Measurements from ENCODE around the gene TCL1B. TPM values are rescaled to one million over a fixed set of nuclear protein-coding genes. Genes with fewer than 3 reads are reported as not detected.

The TCL1B gene
- total RNA-seq, 1 donor from 2014 or later, result not detected

DNA sequence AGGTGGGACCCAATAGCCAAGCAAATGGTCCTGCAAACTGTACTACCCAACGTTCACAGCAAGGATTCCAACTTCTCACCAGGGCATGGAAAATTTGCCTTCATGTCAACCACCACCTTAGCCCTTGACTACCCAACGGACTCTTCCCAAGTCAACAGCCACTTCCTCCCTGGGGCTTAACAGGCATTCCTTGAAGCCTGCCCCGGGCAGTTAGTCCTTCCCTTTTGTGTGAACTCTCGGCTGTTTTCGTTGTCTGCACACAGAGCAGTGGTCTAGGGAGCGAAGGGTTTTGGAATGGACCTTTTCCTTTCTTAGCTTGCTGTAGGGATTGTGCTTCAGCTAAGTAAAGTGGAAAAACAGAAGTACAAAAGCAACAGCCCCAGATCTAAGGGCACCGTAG is 35.2 kb upstream of the TCL1B start:
- H3K27ac Mint-ChIP-seq, result no peak overlapping the region
- H3K9me3 Mint-ChIP-seq, result no peaks in the 10 kb centered on the region
- DNase-seq (ENCODE audit: extremely low spot score, unreplicated experiment), result no peak
- no peaks in the 10 kb centered on the region for H3K27me3 Mint-ChIP-seq
- H3K4me1 Mint-ChIP-seq (ENCODE audit: unreplicated experiment), result peaks cover 11% of the 10 kb centered on the region
- no peak for TF ChIP-seq CTCF (conservative IDR thresholded peaks at IDR 0.05)
- no peak overlapping the region for H3K4me3 Mint-ChIP-seq
- H3K36me3 Mint-ChIP-seq, result no peaks in the 10 kb centered on the region

GRCh38 chr14:95651821-95652583 is 34.2 kb upstream of the TCL1B start:
- DNase-seq (ENCODE audit: extremely low spot score, unreplicated experiment), result no peak
- Mint-ChIP-seq H3K4me3 (peak overlapping the region; percentile 27), H3K27me3 (peaks cover 3% of the 10 kb centered on the region), H3K36me3 (no peaks in the 10 kb centered on the region), H3K9me3 (no peaks in the 10 kb centered on the region), H3K27ac (peak overlapping the region; percentile 28), H3K4me1 (ENCODE audit: unreplicated experiment) (peaks cover 11% of the 10 kb centered on the region)
- no peak for TF ChIP-seq CTCF (conservative IDR thresholded peaks at IDR 0.05)

GRCh38 chr14:95652690-95653089 is 33.5 kb upstream of the TCL1B start:
- Mint-ChIP-seq H3K27ac (peak overlapping the region; percentile 5), H3K27me3 (peaks cover 3% of the 10 kb centered on the region), H3K36me3 (no peaks in the 10 kb centered on the region), H3K4me1 (ENCODE audit: unreplicated experiment) (peaks cover 11% of the 10 kb centered on the region), H3K9me3 (no peaks in the 10 kb centered on the region), H3K4me3 (peak overlapping the region; percentile 14)
- no peak for DNase-seq (ENCODE audit: extremely low spot score, unreplicated experiment)
- TF ChIP-seq CTCF (conservative IDR thresholded peaks at IDR 0.05), result no peak

DNA sequence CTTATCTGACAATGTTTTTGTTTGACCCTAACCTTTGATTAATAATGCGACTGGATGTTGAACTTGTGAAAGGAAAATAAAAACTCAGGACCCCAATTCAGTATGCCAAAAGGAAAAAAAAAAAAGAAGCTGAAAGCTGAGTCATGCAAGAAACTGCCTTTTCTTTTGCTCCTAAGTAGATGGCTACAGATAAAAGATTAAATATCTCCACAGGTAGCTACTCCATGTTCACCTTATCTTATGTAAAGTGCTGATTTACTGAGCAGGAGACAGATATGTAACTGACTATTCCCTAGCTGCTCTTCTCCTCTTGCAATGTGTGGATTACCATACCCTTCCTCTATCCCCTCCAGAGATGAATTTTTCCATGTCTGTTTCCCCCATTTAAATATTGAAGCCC is 30.8 kb upstream of the TCL1B start:
- no peak for DNase-seq (ENCODE audit: extremely low spot score, unreplicated experiment)
- Mint-ChIP-seq H3K36me3 (no peaks in the 10 kb centered on the region), H3K4me3 (no peak overlapping the region), H3K9me3 (no peaks in the 10 kb centered on the region), H3K27me3 (peaks cover 7% of the 10 kb centered on the region), H3K27ac (no peak overlapping the region), H3K4me1 (ENCODE audit: unreplicated experiment) (peaks cover 14% of the 10 kb centered on the region)
- TF ChIP-seq CTCF (conservative IDR thresholded peaks at IDR 0.05), result no peak

DNA sequence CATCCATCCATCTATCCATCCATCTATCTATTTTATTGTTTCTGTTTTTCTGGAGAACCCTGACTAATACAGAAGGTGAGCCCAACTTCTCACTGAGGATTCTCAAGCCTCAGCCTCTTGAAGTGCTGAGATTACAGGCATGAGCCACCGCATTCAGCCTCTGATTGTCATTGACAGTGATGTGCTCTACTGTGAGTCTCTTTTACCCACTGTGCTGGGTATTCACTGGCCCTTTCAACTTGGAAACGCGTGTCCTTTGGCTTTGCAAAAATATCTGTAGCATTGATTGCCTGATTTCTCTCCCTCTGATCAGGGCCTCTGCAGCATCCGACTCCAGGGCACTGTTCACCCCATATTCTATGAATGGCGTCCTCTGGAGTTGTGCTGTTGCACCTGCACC is 29.6 kb upstream of the TCL1B start:
- H3K36me3 Mint-ChIP-seq, result no peaks in the 10 kb centered on the region
- peaks cover 16% of the 10 kb centered on the region for H3K27me3 Mint-ChIP-seq
- no peak overlapping the region for H3K27ac Mint-ChIP-seq
- H3K9me3 Mint-ChIP-seq, result no peaks in the 10 kb centered on the region
- no peak overlapping the region for H3K4me3 Mint-ChIP-seq
- H3K4me1 Mint-ChIP-seq (ENCODE audit: unreplicated experiment), result peaks cover 24% of the 10 kb centered on the region
- no peak for TF ChIP-seq CTCF (conservative IDR thresholded peaks at IDR 0.05)
- no peak for DNase-seq (ENCODE audit: extremely low spot score, unreplicated experiment)

Measured in type B pancreatic cell (in vitro differentiated cells).